ENCODE measurements around the gene ATP6AP2.

- TF ChIP-seq CTCF (IDR thresholded peaks at IDR 0.05): no peak
- no peak for TF ChIP-seq POLR2A (IDR thresholded peaks at IDR 0.05)
Observed at GRCh38 chrX:40607381-40607780, 26.6 kb downstream of the ATP6AP2 start.

Measured in thyroid gland (tissue), 4 donors.